GM18951 (cell line): ENCODE results near the gene CSF2RB.

Source experiments
- POLR2A ChIP-seq: IDR thresholded peaks from 4 replicates; pipeline ENCODE4 v1.6.1; 2011; ENCODE audit warnings: mild to moderate bottlenecking; ENCODE audit not compliant: insufficient read length, insufficient read depth; ENCODE audit errors: extremely low read depth
- in situ Hi-C: fragments of 300-500 bp; cut with MboI; formaldehyde crosslinking; loops from one replicate; pipeline ENCODE4 v1.12.0; 2022; ENCODE audit warnings: low sequenced_read_pairs, mixed read lengths, inconsistent platforms; ENCODE audit not compliant: unreplicated experiment

CSF2RB gene

GRCh38 chr22:36986242-36986821 is 72.9 kb downstream of the CSF2RB start:
- TF ChIP-seq POLR2A = no peak
- in situ Hi-C loops = loop anchor here (10.0 kb wide), 1 partner anchor 212 kb away; the partner anchor contains the start of gene IFT27

GRCh38 chr22:36988075-36988832 is 74.8 kb downstream of the CSF2RB start:
- in situ Hi-C loops = loop anchor here (10.0 kb wide), 1 partner anchor 213 kb away; the partner anchor contains the start of gene IFT27
- no peak for TF ChIP-seq POLR2A

GRCh38 chr22:36989012-36989411 is 75.6 kb downstream of the CSF2RB start:
- in situ Hi-C loops = loop anchor here (10.0 kb wide), 1 partner anchor 214 kb away; the partner anchor contains the start of gene IFT27
